Upper lobe of left lung (tissue), 6 donors: Measurements from ENCODE around the gene IGSF8. TPM values are rescaled to one million over a fixed set of nuclear protein-coding genes. Genes with fewer than 3 reads are reported as not detected.

ENCODE experiments used
- ATAC-seq, 2 donors: fragments of 200-7000 bp; cut with Tn5 transposase; one replicate each; pipeline ENCODE4 v1.9.1; 2022; ENCODE audit warnings: mild to moderate bottlenecking in 2 of 2, moderate library complexity in 2 of 2; ENCODE audit not compliant: low FRiP score in 2 of 2
- DNase-seq, 2 donors: peaks; one replicate each; pipeline ENCODE4 v3.0.0-alpha.2; 2019 to 2020
- H3K27ac ChIP-seq, 4 donors: fragments of 200-600 bp; sonication (generic); one replicate each; pipeline ENCODE4 v1.5.1; 2016 to 2019
- H3K27me3 ChIP-seq, 4 donors: fragments of 200-600 bp; sonication (generic); one replicate each; pipeline ENCODE4 v1.5.1; 2017 to 2019
- H3K36me3 ChIP-seq, 4 donors: fragments of 200-600 bp; sonication (generic); one replicate each; pipeline ENCODE4 v1.5.1; 2016 to 2019
- H3K4me1 ChIP-seq, 4 donors: fragments of 200-600 bp; sonication (generic); one replicate each; pipeline ENCODE4 v1.5.1; 2018 to 2019
- H3K4me3 ChIP-seq, 4 donors: fragments of 200-600 bp; sonication (generic); one replicate each; pipeline ENCODE4 v1.5.1; 2017 to 2019; ENCODE audit warnings: mild to moderate bottlenecking in 2 of 4, moderate library complexity in 1 of 4
- H3K9me3 ChIP-seq, 4 donors: fragments of 200-600 bp; sonication (generic); one replicate each; pipeline ENCODE4 v1.5.1; 2018 to 2019
- CTCF ChIP-seq, 6 experiments: fragments of 450-650 bp in 4 of 6; fragments of 200-600 bp in 2 of 6; sonication (generic) in 2 of 6; IDR thresholded peaks; one replicate each; pipeline ENCODE4 v1.5.1; 2016 to 2019; ENCODE audit warnings: antibody characterized with exemption in 6 of 6
- EP300 ChIP-seq, 4 donors: sonication (generic); formaldehyde crosslinking; IDR thresholded peaks; one replicate each; pipeline ENCODE4 v1.5.1; 2017; ENCODE audit warnings: antibody characterized with exemption in 4 of 4, control low read depth in 2 of 4
- POLR2A ChIP-seq, 4 donors: fragments of 450-650 bp; IDR thresholded peaks; one replicate each; pipeline ENCODE4 v1.5.1; 2016 to 2017; ENCODE audit warnings: antibody characterized with exemption in 4 of 4, mild to moderate bottlenecking in 2 of 4
- POLR2AphosphoS5 ChIP-seq, 2 donors: sonication (generic); formaldehyde crosslinking; IDR thresholded peaks; one replicate each; pipeline ENCODE4 v1.5.1; 2017; ENCODE audit warnings: antibody characterized with exemption in 2 of 2
- WGBS, 2 donors: methylation state at CpG; one replicate each; pipeline ENCODE4 v1.1.5; 2017 to 2018; 5-methylcytosine and 5-hydroxymethylcytosine counted together
- total RNA-seq, 6 donors: library from RNA; depleted of rRNA in 4 of 6; stranded (reverse); fragments of >200 nt in 4 of 6; gene quantifications; one replicate each; pipeline versions ENCODE4 v1.1.0 to v1.2.1, GENCODE V29; 2016 to 2021
- donor health status: DM: no; HTN: no; CAD: no; lungs with moderate emphysema.
- donor health status: DM: no; HTN: yes; CAD: no; lungs with severe emphysema.

IGSF8 gene
- total RNA-seq, 6 donors from 2014 or later, result 13.6 to 43.8 (median 36.9) TPM

- H3K9me3 ChIP-seq, result no peaks in the 10 kb centered on the region
- peaks cover 17 to 27% (median 18%) of the 10 kb centered on the region in 4 donors for H3K4me1 ChIP-seq
- H3K4me3 ChIP-seq, result no peak overlapping the region
- WGBS, 2 donors, result 93 to 94% methylated on average over 13 to 16 of the region's 21 CpGs
- DNase-seq (peak in 1 of 2 donors; percentile 76), ATAC-seq (no peak)
- H3K27ac ChIP-seq, result no peak overlapping the region
- H3K36me3 ChIP-seq, result peaks cover 7 to 57% (median 35%) of the 10 kb centered on the region in 4 donors
- TF ChIP-seq POLR2AphosphoS5 (IDR thresholded peaks at IDR 0.05) (no peak), CTCF (IDR thresholded peaks at IDR 0.05) (no peak), POLR2A (IDR thresholded peaks at IDR 0.05) (no peak), EP300 (IDR thresholded peaks at IDR 0.05) (no peak)
- no peaks in the 10 kb centered on the region for H3K27me3 ChIP-seq
Measured at GRCh38 chr1:160093624-160094290, 4.7 kb downstream of the IGSF8 start.

GRCh38 chr1:160093069-160093395, 5.4 kb downstream of the IGSF8 start:
- Histone ChIP-seq H3K9me3 (no peaks in the 10 kb centered on the region), H3K27ac (no peak overlapping the region), H3K4me3 (no peak overlapping the region), H3K4me1 (peaks cover 17 to 25% (median 18%) of the 10 kb centered on the region in 4 donors), H3K36me3 (peaks cover 7 to 57% (median 35%) of the 10 kb centered on the region in 4 donors), H3K27me3 (no peaks in the 10 kb centered on the region)
- peak in 1 of 2 donors; percentile 80 for DNase-seq
- no peak for ATAC-seq
- TF ChIP-seq POLR2AphosphoS5 (IDR thresholded peaks at IDR 0.05), result no peak
- no peak for TF ChIP-seq CTCF (IDR thresholded peaks at IDR 0.05)
- no peak for TF ChIP-seq POLR2A (IDR thresholded peaks at IDR 0.05)
- no peak for TF ChIP-seq EP300 (IDR thresholded peaks at IDR 0.05)
- WGBS, 2 donors, result 62 to 89% methylated on average over 4 to 9 of the region's 9 CpGs

DNA sequence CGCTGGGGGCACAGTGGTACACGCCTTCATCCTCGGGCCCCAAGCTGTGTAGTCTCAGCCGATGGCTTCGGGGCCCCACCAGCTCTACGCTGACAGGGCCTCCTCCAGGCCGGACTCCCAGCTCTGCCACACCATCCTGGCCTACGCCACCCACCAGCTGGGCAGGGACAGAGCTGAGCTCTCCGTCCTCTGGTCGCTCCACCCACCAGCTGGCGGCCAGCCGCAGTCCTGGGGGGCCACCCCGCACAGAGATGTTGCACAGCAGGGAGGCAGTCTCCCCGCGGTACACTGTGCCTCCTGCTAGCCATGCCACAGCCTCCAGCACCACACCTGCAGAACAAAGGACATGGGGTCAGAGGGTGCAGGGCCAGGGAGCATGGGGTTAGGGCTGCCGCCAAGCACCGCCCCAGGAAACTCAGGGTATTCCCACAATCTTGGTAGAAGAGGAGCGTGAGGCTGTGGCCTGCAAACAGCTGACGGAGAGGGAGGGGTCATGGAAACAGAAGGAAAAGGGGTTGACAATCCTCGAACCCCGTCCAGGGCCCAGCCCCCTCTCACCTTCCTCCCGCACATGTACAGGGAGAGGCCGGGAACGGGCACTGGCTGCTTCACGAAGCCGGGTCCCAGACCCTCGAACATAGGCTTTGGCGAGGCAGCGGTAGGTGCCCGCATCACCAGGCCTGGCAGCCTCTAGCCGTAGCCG, 5.9 kb downstream of the IGSF8 start:
- DNase-seq (peak in 1 of 2 donors; percentile 75), ATAC-seq (no peak)
- Histone ChIP-seq H3K27ac (no peak overlapping the region), H3K4me3 (no peak overlapping the region), H3K36me3 (peaks cover 7 to 57% (median 35%) of the 10 kb centered on the region in 4 donors), H3K4me1 (peaks cover 12 to 20% (median 13%) of the 10 kb centered on the region in 4 donors), H3K27me3 (no peaks in the 10 kb centered on the region), H3K9me3 (no peaks in the 10 kb centered on the region)
- WGBS, 2 donors, result 92 to 97% methylated on average over 22 to 32 of the region's 32 CpGs
- TF ChIP-seq POLR2AphosphoS5 (IDR thresholded peaks at IDR 0.05) (no peak), POLR2A (IDR thresholded peaks at IDR 0.05) (no peak), EP300 (IDR thresholded peaks at IDR 0.05) (no peak), CTCF (IDR thresholded peaks at IDR 0.05) (no peak)

DNA sequence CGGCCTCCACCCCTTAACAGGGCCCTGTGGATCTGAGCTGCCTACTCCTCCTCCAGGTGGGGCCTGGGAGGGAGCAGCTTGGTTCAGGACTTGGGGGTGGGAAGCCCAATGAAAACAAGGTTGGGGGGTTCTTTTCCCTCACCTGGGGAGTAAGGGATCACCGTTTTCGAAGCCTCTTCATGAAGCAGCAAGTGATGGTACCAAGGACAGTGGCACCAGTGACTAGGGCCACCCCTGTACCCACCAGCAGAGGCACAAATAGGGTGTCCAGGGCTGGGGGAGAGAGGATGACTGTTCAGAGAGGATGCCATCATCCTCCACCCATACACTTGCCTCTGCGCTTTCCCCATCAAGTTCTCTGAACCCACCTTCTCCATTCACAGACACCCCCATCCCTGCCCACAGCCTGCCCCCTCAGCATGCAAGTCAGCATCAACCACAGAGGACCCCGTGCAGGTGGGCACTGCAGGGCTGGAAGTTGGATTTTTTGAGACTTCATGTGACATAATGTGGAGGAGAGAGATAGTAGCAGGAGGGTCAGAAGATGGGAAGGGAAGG, 6.7 kb downstream of the IGSF8 start:
- Histone ChIP-seq H3K4me1 (peaks cover 4 to 12% (median 5%) of the 10 kb centered on the region in 4 donors), H3K36me3 (peaks cover 7 to 57% (median 35%) of the 10 kb centered on the region in 4 donors), H3K27me3 (no peaks in the 10 kb centered on the region), H3K4me3 (no peak overlapping the region), H3K27ac (no peak overlapping the region), H3K9me3 (no peaks in the 10 kb centered on the region)
- no peak for DNase-seq
- WGBS, 2 donors, result 92 to 99% methylated on average over 5 of the region's 5 CpGs
- TF ChIP-seq POLR2A (IDR thresholded peaks at IDR 0.05) (no peak), EP300 (IDR thresholded peaks at IDR 0.05) (no peak), CTCF (IDR thresholded peaks at IDR 0.05) (no peak)
- no peak for ATAC-seq
